Colonic mucosa (tissue), 4 donors: ENCODE data around the gene ADGRB2. TPM values are rescaled to one million over a fixed set of nuclear protein-coding genes. Genes with fewer than 3 reads are reported as not detected.

ENCODE experiments used
- DNase-seq: peaks from one replicate; pipeline ENCODE4 v3.0.0-alpha.2; 2020
- H3K27ac ChIP-seq: fragments of 200-600 bp; one replicate; pipeline ENCODE4 v1.8.0; 2021
- H3K27me3 ChIP-seq: fragments of 200-600 bp; one replicate; pipeline ENCODE4 v1.8.0; 2021
- H3K36me3 ChIP-seq: fragments of 200-600 bp; one replicate; pipeline ENCODE4 v1.8.0; 2021
- H3K4me1 ChIP-seq: fragments of 200-600 bp; one replicate; pipeline ENCODE4 v1.8.0; 2021; ENCODE audit warnings: mild to moderate bottlenecking
- H3K4me3 ChIP-seq: fragments of 200-600 bp; one replicate; pipeline ENCODE4 v1.8.0; 2021
- H3K9ac ChIP-seq, 2 donors: one replicate each; pipeline ENCODE4 v1.7.0; 2013; ENCODE audit warnings: control low read depth in 2 of 2, low read depth in 2 of 2, low read length in 2 of 2
- H3K9me3 ChIP-seq: fragments of 200-600 bp; one replicate; pipeline ENCODE4 v1.8.0; 2021
- CTCF ChIP-seq: fragments of 200-600 bp; IDR thresholded peaks from one replicate; pipeline ENCODE4 v1.8.0; 2022; ENCODE audit warnings: antibody characterized with exemption, mild to moderate bottlenecking
- intact Hi-C: fragments of 100-400 bp; cut with DNase I; formaldehyde crosslinking; loops from one replicate; pipeline ENCODE4 v1.14.1; 2022
- total RNA-seq, 2 donors: library from RNA; stranded (reverse); fragmentation: NEBNext Ultra II Directional in 1 of 2; extraction: Animal tissue kit (Norgen Biotek cat#: 25700) in 1 of 2; gene quantifications; one replicate each; pipeline ENCODE4 v1.2.1, GENCODE V29; 2021
- donor health status: healthy.
- donor health status: DM: no; HTN: no; CAD: no.
- donor health status: DM: no; HTN: no; CAD: no.

ADGRB2 gene
- total RNA-seq, 2 donors from 2014 or later: 0.59 to 1.6 TPM

GRCh38 chr1:31731049-31731565 is 33.0 kb downstream of the ADGRB2 start:
- H3K4me3 ChIP-seq: no peak overlapping the region
- intact Hi-C loops: no loop called here
- H3K9me3 ChIP-seq: no peaks in the 10 kb centered on the region
- H3K36me3 ChIP-seq: no peaks in the 10 kb centered on the region
- H3K27ac ChIP-seq: no peak overlapping the region
- H3K9ac ChIP-seq: no peak overlapping the region
- no peak for DNase-seq
- no peaks in the 10 kb centered on the region for H3K4me1 ChIP-seq
- H3K27me3 ChIP-seq: no peaks in the 10 kb centered on the region
- TF ChIP-seq CTCF: no peak

- no peak overlapping the region for H3K4me3 ChIP-seq
- TF ChIP-seq CTCF: no peak
- H3K27ac ChIP-seq: no peak overlapping the region
- no peak for DNase-seq
- H3K4me1 ChIP-seq: no peaks in the 10 kb centered on the region
- H3K27me3 ChIP-seq: no peaks in the 10 kb centered on the region
- no peak overlapping the region for H3K9ac ChIP-seq
- intact Hi-C loops: no loop called here
- no peaks in the 10 kb centered on the region for H3K36me3 ChIP-seq
- H3K9me3 ChIP-seq: no peaks in the 10 kb centered on the region
Measured at GRCh38 chr1:31730336-31731048, 33.6 kb downstream of the ADGRB2 start.

GRCh38 chr1:31727849-31728248 is 36.3 kb downstream of the ADGRB2 start:
- no peak for TF ChIP-seq CTCF
- no peak overlapping the region for H3K4me3 ChIP-seq
- no peaks in the 10 kb centered on the region for H3K36me3 ChIP-seq
- DNase-seq: no peak
- H3K4me1 ChIP-seq: no peaks in the 10 kb centered on the region
- H3K27me3 ChIP-seq: no peaks in the 10 kb centered on the region
- no peak overlapping the region for H3K27ac ChIP-seq
- no peak overlapping the region for H3K9ac ChIP-seq
- no peaks in the 10 kb centered on the region for H3K9me3 ChIP-seq
- intact Hi-C loops: no loop called here

GRCh38 chr1:31727195-31727594 is 36.9 kb downstream of the ADGRB2 start:
- Histone ChIP-seq H3K9ac (no peak overlapping the region), H3K27ac (no peak overlapping the region), H3K36me3 (no peaks in the 10 kb centered on the region), H3K4me3 (no peak overlapping the region), H3K4me1 (no peaks in the 10 kb centered on the region), H3K9me3 (no peaks in the 10 kb centered on the region), H3K27me3 (no peaks in the 10 kb centered on the region)
- no peak for DNase-seq
- intact Hi-C loops: no loop called here
- TF ChIP-seq CTCF: no peak

GRCh38 chr1:31726715-31727114 is 37.4 kb downstream of the ADGRB2 start:
- no peak for TF ChIP-seq CTCF
- no peak overlapping the region for H3K27ac ChIP-seq
- H3K4me3 ChIP-seq: no peak overlapping the region
- H3K27me3 ChIP-seq: no peaks in the 10 kb centered on the region
- no peaks in the 10 kb centered on the region for H3K4me1 ChIP-seq
- intact Hi-C loops: no loop called here
- H3K36me3 ChIP-seq: no peaks in the 10 kb centered on the region
- DNase-seq: no peak
- no peaks in the 10 kb centered on the region for H3K9me3 ChIP-seq
- no peak overlapping the region for H3K9ac ChIP-seq
